ENCODE data around the gene KCNA3.

The KCNA3 gene

DNA sequence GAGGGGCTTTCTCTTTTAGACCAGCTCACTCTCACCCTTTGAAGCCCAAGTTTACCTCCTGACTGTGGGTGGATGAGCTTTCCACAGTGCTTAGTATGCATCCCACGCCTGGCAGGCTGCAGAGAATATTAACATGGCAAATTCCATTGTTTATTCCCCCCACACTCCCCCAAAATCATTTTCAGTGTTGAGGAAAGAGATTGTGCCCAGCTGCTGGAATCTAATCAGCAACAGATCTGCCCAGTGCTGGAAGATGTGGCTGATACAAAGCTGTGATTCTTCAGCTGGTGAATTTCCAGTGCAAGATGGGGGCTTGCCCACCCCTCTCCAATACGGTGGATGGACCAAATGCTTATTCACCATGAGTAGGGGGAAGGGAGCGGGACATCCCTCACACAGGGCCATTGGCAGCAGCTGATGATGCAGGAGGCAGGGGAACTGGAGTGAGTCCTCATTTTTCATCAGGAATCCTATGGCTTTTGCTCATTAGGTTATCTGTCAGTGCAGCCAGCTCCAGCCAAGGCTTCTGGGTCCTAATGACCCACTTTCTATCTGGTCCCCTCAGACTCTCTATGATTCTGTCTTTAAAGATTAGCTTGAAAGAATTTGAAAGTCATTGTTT is 39.7 kb upstream of the KCNA3 start:
- no peak overlapping the region for H3K4me3 ChIP-seq (ENCODE audit: low read depth, low read length)
- no peaks in the 10 kb centered on the region for H3K4me1 ChIP-seq (ENCODE audit: control insufficient read depth, insufficient read depth, low read length)
- no peaks in the 10 kb centered on the region for H3K36me3 ChIP-seq (ENCODE audit: control insufficient read depth in 2 of 2, insufficient read depth in 1 of 2, low read length in 2 of 2)
- TF ChIP-seq ZIC2 (tag by site-specific recombination; IDR thresholded peaks at IDR 0.05) (no peak), ZFHX2 (tag by site-specific recombination; conservative IDR thresholded peaks at IDR 0.05) (peak; percentile 53), EGR2 (tag by site-specific recombination; IDR thresholded peaks at IDR 0.05; ENCODE audit: low read depth) (peak; percentile 44), KLF1 (tag by site-specific recombination; IDR thresholded peaks at IDR 0.05) (no peak)
- TF ChIP-seq, protein P1, sequence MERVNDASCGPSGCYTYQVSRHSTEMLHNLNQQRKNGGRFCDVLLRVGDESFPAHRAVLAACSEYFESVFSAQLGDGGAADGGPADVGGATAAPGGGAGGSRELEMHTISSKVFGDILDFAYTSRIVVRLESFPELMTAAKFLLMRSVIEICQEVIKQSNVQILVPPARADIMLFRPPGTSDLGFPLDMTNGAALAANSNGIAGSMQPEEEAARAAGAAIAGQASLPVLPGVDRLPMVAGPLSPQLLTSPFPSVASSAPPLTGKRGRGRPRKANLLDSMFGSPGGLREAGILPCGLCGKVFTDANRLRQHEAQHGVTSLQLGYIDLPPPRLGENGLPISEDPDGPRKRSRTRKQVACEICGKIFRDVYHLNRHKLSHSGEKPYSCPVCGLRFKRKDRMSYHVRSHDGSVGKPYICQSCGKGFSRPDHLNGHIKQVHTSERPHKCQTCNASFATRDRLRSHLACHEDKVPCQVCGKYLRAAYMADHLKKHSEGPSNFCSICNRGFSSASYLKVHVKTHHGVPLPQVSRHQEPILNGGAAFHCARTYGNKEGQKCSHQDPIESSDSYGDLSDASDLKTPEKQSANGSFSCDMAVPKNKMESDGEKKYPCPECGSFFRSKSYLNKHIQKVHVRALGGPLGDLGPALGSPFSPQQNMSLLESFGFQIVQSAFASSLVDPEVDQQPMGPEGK (tag by site-specific recombination; IDR thresholded peaks at IDR 0.05), result no peak
- POLR2A ChIA-PET, result no interaction called here
- CTCF ChIA-PET, result interaction anchor here (0.5 to 0.9 kb wide), 2 partner anchors 8 to 84 kb away, joined by 3 to 4 read pairs; no protein-coding TSS in a partner anchor
- no peaks in the 10 kb centered on the region for H3K9me3 ChIP-seq (ENCODE audit: control insufficient read depth, insufficient read depth, low read depth, low read length)
- H3K27ac ChIP-seq (ENCODE audit: extremely low read depth, low read depth, low read length), result no peak overlapping the region

DNA sequence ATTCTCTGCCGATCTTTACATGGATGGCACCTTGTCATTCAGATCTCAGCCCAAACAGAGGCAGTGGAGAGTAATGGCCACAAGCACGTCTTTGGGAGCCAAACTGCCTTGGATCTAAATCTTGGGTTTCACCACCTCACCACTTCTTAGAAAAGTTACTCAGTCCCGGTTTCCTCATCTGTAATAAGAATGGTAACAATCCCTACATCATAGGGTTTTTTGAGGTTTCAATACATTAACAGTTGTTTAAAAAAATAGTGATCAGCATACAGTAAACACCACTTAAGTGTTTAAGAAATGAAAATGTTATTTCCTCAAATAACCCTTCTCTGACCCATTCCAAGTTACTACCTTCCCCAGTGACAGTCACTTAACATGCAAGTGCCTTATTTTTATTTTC is 38.5 kb upstream of the KCNA3 start:
- Histone ChIP-seq H3K9me3 (ENCODE audit: control insufficient read depth, insufficient read depth, low read depth, low read length) (no peaks in the 10 kb centered on the region), H3K4me1 (ENCODE audit: control insufficient read depth, insufficient read depth, low read length) (no peaks in the 10 kb centered on the region), H3K27ac (ENCODE audit: extremely low read depth, low read depth, low read length) (no peak overlapping the region), H3K36me3 (ENCODE audit: control insufficient read depth in 2 of 2, insufficient read depth in 1 of 2, low read length in 2 of 2) (no peaks in the 10 kb centered on the region), H3K4me3 (ENCODE audit: low read depth, low read length) (no peak overlapping the region)
- no peak for TF ChIP-seq ZBTB21 (tag by site-specific recombination; IDR thresholded peaks at IDR 0.05)
- TF ChIP-seq ZBTB1 (tag by site-specific recombination; IDR thresholded peaks at IDR 0.05), result no peak
- TF ChIP-seq ZNF184 (tag by site-specific recombination; IDR thresholded peaks at IDR 0.05), result no peak
- no peak for TF ChIP-seq SP3 (tag by site-specific recombination; IDR thresholded peaks at IDR 0.05)
- TF ChIP-seq ZNF335 (tag by site-specific recombination; conservative IDR thresholded peaks at IDR 0.05), result no peak
- TF ChIP-seq, protein P2, sequence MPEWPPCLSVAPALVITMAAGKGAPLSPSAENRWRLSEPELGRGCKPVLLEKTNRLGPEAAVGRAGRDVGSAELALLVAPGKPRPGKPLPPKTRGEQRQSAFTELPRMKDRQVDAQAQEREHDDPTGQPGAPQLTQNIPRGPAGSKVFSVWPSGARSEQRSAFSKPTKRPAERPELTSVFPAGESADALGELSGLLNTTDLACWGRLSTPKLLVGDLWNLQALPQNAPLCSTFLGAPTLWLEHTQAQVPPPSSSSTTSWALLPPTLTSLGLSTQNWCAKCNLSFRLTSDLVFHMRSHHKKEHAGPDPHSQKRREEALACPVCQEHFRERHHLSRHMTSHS (tag by site-specific recombination; IDR thresholded peaks at IDR 0.05), result no peak
- no peak for TF ChIP-seq ZNF707 (tag by site-specific recombination; IDR thresholded peaks at IDR 0.05)
- no peak for TF ChIP-seq HOXA7 (CRISPR knock-in tag; IDR thresholded peaks at IDR 0.05; ENCODE audit: borderline replicate concordance)
- TF ChIP-seq, protein P3, sequence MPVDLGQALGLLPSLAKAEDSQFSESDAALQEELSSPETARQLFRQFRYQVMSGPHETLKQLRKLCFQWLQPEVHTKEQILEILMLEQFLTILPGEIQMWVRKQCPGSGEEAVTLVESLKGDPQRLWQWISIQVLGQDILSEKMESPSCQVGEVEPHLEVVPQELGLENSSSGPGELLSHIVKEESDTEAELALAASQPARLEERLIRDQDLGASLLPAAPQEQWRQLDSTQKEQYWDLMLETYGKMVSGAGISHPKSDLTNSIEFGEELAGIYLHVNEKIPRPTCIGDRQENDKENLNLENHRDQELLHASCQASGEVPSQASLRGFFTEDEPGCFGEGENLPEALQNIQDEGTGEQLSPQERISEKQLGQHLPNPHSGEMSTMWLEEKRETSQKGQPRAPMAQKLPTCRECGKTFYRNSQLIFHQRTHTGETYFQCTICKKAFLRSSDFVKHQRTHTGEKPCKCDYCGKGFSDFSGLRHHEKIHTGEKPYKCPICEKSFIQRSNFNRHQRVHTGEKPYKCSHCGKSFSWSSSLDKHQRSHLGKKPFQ (tag by site-specific recombination; IDR thresholded peaks at IDR 0.05), result no peak
- TF ChIP-seq ZNF549 (tag by site-specific recombination; IDR thresholded peaks at IDR 0.05), result no peak
- CTCF ChIA-PET, result interaction anchor here (2.3 kb wide), 1 partner anchor 52 kb away, joined by 8 read pairs; no protein-coding TSS in a partner anchor
- POLR2A ChIA-PET, result no interaction called here

DNA sequence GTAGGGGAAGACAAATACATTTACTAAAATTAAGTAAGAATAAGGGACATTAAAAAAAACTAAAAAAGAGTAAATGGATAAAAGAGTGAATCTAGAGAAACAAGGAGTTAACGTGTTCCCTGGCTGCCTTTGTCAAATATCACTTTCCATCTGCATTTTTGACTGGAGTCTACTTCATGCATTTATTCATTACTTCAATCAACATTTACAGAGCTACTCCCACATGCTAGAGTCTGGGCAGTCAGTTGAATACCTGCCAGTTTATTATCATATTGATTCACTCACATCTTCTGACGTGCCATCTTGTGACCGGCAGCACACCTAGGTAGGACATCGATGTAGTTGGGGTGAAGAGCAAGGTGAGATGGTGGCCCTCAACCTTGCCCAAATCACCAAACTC is 35.6 kb upstream of the KCNA3 start:
- Histone ChIP-seq H3K36me3 (ENCODE audit: control insufficient read depth in 2 of 2, insufficient read depth in 1 of 2, low read length in 2 of 2) (no peaks in the 10 kb centered on the region), H3K4me1 (ENCODE audit: control insufficient read depth, insufficient read depth, low read length) (no peaks in the 10 kb centered on the region), H3K27ac (ENCODE audit: extremely low read depth, low read depth, low read length) (no peak overlapping the region), H3K9me3 (ENCODE audit: control insufficient read depth, insufficient read depth, low read depth, low read length) (no peaks in the 10 kb centered on the region), H3K4me3 (ENCODE audit: low read depth, low read length) (no peak overlapping the region)
- POLR2A ChIA-PET, result no interaction called here
- CTCF ChIA-PET, result interaction anchor here (0.6 to 1.6 kb wide), 4 partner anchors 22 to 214 kb away, joined by 3 to 6 read pairs (median 5); no protein-coding TSS in a partner anchor
- no peak for TF ChIP-seq HOXA7 (CRISPR knock-in tag; IDR thresholded peaks at IDR 0.05; ENCODE audit: borderline replicate concordance)
- TF ChIP-seq ZXDB (tag by site-specific recombination; IDR thresholded peaks at IDR 0.05), result no peak
- TF ChIP-seq PRDM1 (tag by site-specific recombination; IDR thresholded peaks at IDR 0.05), result no peak
- TF ChIP-seq ZNF558 (tag by site-specific recombination; IDR thresholded peaks at IDR 0.05), result no peak
- TF ChIP-seq ZNF658 (tag by site-specific recombination; IDR thresholded peaks at IDR 0.05), result no peak
- TF ChIP-seq MYNN (tag by site-specific recombination; IDR thresholded peaks at IDR 0.05; ENCODE audit: borderline replicate concordance), result no peak
- TF ChIP-seq, protein P4, sequence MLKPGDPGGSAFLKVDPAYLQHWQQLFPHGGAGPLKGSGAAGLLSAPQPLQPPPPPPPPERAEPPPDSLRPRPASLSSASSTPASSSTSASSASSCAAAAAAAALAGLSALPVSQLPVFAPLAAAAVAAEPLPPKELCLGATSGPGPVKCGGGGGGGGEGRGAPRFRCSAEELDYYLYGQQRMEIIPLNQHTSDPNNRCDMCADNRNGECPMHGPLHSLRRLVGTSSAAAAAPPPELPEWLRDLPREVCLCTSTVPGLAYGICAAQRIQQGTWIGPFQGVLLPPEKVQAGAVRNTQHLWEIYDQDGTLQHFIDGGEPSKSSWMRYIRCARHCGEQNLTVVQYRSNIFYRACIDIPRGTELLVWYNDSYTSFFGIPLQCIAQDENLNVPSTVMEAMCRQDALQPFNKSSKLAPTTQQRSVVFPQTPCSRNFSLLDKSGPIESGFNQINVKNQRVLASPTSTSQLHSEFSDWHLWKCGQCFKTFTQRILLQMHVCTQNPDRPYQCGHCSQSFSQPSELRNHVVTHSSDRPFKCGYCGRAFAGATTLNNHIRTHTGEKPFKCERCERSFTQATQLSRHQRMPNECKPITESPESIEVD (tag by site-specific recombination; IDR thresholded peaks at IDR 0.05), result no peak
- no peak for TF ChIP-seq ZNF777 (tag by site-specific recombination; IDR thresholded peaks at IDR 0.05; ENCODE audit: borderline replicate concordance)
- TF ChIP-seq ZNF521 (tag by site-specific recombination; IDR thresholded peaks at IDR 0.05), result no peak
- TF ChIP-seq ZNF114 (tag by site-specific recombination; IDR thresholded peaks at IDR 0.05), result no peak
- no peak for TF ChIP-seq ZNF664 (tag by site-specific recombination; IDR thresholded peaks at IDR 0.05)
- TF ChIP-seq, protein P5, sequence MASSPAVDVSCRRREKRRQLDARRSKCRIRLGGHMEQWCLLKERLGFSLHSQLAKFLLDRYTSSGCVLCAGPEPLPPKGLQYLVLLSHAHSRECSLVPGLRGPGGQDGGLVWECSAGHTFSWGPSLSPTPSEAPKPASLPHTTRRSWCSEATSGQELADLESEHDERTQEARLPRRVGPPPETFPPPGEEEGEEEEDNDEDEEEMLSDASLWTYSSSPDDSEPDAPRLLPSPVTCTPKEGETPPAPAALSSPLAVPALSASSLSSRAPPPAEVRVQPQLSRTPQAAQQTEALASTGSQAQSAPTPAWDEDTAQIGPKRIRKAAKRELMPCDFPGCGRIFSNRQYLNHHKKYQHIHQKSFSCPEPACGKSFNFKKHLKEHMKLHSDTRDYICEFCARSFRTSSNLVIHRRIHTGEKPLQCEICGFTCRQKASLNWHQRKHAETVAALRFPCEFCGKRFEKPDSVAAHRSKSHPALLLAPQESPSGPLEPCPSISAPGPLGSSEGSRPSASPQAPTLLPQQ (tag by site-specific recombination; IDR thresholded peaks at IDR 0.05), result no peak
